HUES48 (cell line): ENCODE data around the gene PNPLA7.
"Not testable (repeated sequence)": the region's sequence is repeated elsewhere in the genome, so short reads cannot be mapped to it uniquely, and the experiment has no call there.

Experiments
- H3K27ac ChIP-seq: one replicate; pipeline ENCODE4 v1.7.0; 2013; ENCODE audit warnings: low read depth, low read length, inconsistent platforms
- H3K27me3 ChIP-seq: 2 replicates; pipeline ENCODE4 v1.6.1; 2013; ENCODE audit warnings: mild to moderate bottlenecking, low read length; ENCODE audit not compliant: control insufficient read depth, insufficient read depth
- H3K36me3 ChIP-seq: 2 replicates; pipeline ENCODE4 v1.6.1; 2013; ENCODE audit warnings: low read length; ENCODE audit not compliant: control insufficient read depth, insufficient read depth
- H3K4me1 ChIP-seq: 2 replicates; pipeline ENCODE4 v1.6.1; 2013; ENCODE audit warnings: mild to moderate bottlenecking, low read length; ENCODE audit not compliant: control insufficient read depth, insufficient read depth
- H3K4me3 ChIP-seq: 2 replicates; pipeline ENCODE4 v1.5.1; 2013; ENCODE audit warnings: mild to moderate bottlenecking, low read depth, low read length
- H3K9ac ChIP-seq: 2 replicates; pipeline ENCODE4 v1.6.1; 2013; ENCODE audit warnings: mild to moderate bottlenecking, low read depth, low read length, moderate library complexity
- H3K9me3 ChIP-seq: 2 replicates; pipeline ENCODE4 v1.6.1; 2013; ENCODE audit warnings: low read length; ENCODE audit not compliant: control insufficient read depth, insufficient read depth

Gene PNPLA7

DNA sequence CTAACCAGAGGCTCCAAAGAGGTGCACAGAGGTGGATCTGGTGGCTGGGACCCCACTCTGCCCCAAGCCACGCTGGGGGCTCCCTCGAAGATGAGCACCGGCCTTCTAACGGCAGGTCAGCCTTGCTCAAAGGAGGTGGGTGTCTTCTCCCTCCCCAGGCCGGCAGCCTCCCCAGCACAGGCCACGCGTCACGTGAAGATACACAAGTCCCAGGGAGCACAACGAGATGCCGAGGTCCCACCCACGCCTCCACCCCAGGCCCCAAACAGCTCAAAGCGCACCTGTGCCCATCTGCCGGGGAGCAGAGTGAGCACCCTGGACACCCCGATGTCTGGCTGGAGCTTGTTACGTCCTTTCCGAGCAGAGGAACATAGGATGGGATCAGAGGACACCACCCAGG, 12.1 kb downstream of the PNPLA7 start:
- no peak overlapping the region for H3K4me3 ChIP-seq
- H3K27ac ChIP-seq, result no peak overlapping the region
- no peaks in the 10 kb centered on the region for H3K27me3 ChIP-seq
- no peak overlapping the region for H3K9ac ChIP-seq
- H3K9me3 ChIP-seq, result no peaks in the 10 kb centered on the region
- H3K4me1 ChIP-seq, result no peaks in the 10 kb centered on the region
- H3K36me3 ChIP-seq, result no peaks in the 10 kb centered on the region

- H3K4me1 ChIP-seq, H3K9me3 ChIP-seq, H3K36me3 ChIP-seq, H3K4me3 ChIP-seq, H3K27me3 ChIP-seq, H3K9ac ChIP-seq, H3K27ac ChIP-seq: not testable (repeated sequence)
Observed at GRCh38 chr9:137536594-137537131, 13.5 kb downstream of the PNPLA7 start.

DNA sequence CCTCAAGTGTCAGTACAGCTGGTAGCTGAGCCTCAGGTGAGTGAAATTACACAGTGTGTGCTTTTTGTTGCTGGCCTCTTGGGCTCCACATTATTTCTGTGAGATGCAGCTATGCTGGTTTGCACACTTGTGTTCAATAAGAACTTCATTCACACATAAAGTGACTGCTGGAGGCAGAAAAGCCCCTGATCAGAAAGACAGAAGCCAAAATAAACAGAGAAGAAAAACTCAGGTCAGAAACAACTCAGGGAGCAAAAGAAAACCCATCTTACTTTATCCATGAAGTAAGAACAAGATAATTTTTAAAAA, 15.1 kb downstream of the PNPLA7 start:
- no peak overlapping the region for H3K27ac ChIP-seq
- no peaks in the 10 kb centered on the region for H3K27me3 ChIP-seq
- no peaks in the 10 kb centered on the region for H3K4me1 ChIP-seq
- H3K9me3 ChIP-seq, result no peaks in the 10 kb centered on the region
- no peaks in the 10 kb centered on the region for H3K36me3 ChIP-seq
- no peak overlapping the region for H3K9ac ChIP-seq
- H3K4me3 ChIP-seq, result no peak overlapping the region

DNA sequence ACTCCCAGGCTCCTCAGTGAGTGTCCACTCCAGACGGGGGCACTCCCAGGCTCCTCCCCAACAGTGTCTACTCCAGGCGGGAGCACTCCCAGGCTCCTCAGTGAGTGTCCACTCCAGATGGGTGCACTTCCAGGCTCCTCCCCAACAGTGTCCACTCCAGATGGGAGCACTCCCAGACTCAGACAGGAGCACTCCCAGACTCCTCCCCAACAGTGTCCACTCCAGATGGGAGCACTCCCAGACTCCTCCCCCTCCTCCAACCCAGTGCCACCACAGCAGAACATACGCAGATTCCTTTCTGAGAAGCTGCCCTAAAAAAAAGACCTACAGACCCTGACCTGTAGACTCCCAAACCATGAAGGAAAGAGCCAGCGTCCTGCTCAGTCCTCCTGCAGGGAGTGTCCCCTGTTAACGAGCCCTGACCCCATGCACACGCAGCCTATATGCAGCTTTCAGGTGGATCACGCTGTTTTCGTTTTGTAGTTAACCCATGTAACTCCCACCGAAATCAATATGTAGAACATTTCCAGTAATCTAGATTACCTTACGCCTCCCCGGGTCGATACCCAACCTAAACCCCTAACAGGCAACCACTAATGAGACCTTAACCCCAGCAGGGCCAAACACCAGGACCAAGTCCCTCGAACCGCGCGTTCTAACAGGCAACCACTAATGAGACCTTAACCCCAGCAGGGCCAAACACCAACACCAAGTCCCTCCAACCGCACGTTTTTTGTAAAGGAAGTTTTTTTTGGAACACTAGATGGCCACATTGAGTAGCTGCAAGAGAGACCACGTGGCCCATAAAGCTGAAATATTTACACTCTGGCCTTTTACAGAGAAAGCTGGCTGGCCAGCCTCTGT, 15.7 kb downstream of the PNPLA7 start:
- Histone ChIP-seq H3K36me3 (no peaks in the 10 kb centered on the region), H3K27ac (no peak overlapping the region), H3K4me3 (no peak overlapping the region), H3K9ac (no peak overlapping the region), H3K27me3 (no peaks in the 10 kb centered on the region), H3K4me1 (no peaks in the 10 kb centered on the region), H3K9me3 (no peaks in the 10 kb centered on the region)

DNA sequence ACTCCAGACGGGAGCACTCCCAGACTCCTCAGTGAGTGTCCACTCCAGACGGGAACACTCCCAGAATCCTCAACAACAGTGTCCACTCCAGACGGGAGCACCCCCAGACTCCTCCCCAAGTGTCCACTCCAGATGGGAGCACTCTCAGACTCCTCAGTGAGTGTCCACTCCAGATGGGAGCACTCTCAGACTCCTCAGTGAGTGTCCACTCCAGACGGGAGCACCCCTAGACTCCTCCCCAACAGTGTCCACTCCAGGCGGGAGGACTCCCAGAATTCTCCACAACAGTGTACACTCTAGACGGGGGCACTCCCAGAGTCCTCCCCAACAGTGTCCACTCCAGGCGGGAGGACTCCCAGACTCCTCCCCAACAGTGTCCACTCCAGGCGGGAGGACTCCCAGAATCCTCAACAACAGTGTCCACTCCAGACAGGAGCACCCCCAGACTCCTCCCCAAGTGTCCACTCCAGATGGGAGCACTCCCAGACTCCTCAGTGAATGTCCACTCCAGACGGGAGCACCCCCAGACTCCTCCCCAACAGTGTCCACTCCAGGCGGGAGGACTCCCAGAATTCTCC, 17.2 kb downstream of the PNPLA7 start:
- H3K4me3 ChIP-seq, H3K27ac ChIP-seq, H3K9me3 ChIP-seq, H3K36me3 ChIP-seq, H3K9ac ChIP-seq, H3K4me1 ChIP-seq, H3K27me3 ChIP-seq: not testable (repeated sequence)

DNA sequence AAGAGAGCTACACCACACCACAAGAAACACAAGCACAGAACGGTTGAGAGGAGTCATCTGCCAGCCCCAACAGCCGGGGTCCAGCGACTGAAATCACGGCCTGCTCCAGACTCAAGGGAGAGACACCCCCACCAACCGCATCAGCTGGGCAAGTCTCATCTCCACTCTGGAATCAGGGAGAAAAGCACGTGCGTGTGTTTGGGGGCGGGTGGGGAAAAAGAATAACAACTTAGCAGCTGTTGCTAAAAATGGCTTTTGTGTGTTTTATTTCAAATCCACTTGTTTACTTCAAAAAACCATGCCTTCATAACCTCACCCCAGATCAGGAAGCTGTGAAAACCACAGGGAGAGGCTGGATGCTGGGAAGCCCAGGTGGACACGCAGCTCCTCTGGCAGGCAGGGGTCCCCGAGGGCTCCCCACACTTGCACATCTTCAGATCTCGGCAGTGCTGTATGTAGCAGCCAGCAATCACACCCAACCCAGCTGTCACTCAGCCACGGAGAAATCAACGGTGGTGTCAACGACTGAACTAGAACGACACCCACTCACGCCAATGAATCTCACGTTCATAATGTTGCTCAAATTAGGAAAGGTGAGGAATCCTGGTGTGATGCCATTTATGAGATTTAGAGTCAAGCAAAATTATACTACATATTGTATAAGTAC, 19.0 kb downstream of the PNPLA7 start:
- Histone ChIP-seq H3K4me3 (no peak overlapping the region), H3K27ac (no peak overlapping the region), H3K9me3 (no peaks in the 10 kb centered on the region), H3K4me1 (no peaks in the 10 kb centered on the region), H3K27me3 (no peaks in the 10 kb centered on the region), H3K36me3 (no peaks in the 10 kb centered on the region), H3K9ac (no peak overlapping the region)

GRCh38 chr9:137530331-137530730, 19.9 kb downstream of the PNPLA7 start:
- Histone ChIP-seq H3K4me1 (no peaks in the 10 kb centered on the region), H3K9me3 (no peaks in the 10 kb centered on the region), H3K27me3 (no peaks in the 10 kb centered on the region), H3K9ac (no peak overlapping the region), H3K36me3 (no peaks in the 10 kb centered on the region), H3K4me3 (no peak overlapping the region), H3K27ac (no peak overlapping the region)

GRCh38 chr9:137524981-137525317, 25.3 kb downstream of the PNPLA7 start:
- Histone ChIP-seq H3K27me3 (no peaks in the 10 kb centered on the region), H3K9me3 (no peaks in the 10 kb centered on the region), H3K4me3 (no peak overlapping the region), H3K27ac (no peak overlapping the region), H3K9ac (no peak overlapping the region), H3K4me1 (no peaks in the 10 kb centered on the region), H3K36me3 (no peaks in the 10 kb centered on the region)

DNA sequence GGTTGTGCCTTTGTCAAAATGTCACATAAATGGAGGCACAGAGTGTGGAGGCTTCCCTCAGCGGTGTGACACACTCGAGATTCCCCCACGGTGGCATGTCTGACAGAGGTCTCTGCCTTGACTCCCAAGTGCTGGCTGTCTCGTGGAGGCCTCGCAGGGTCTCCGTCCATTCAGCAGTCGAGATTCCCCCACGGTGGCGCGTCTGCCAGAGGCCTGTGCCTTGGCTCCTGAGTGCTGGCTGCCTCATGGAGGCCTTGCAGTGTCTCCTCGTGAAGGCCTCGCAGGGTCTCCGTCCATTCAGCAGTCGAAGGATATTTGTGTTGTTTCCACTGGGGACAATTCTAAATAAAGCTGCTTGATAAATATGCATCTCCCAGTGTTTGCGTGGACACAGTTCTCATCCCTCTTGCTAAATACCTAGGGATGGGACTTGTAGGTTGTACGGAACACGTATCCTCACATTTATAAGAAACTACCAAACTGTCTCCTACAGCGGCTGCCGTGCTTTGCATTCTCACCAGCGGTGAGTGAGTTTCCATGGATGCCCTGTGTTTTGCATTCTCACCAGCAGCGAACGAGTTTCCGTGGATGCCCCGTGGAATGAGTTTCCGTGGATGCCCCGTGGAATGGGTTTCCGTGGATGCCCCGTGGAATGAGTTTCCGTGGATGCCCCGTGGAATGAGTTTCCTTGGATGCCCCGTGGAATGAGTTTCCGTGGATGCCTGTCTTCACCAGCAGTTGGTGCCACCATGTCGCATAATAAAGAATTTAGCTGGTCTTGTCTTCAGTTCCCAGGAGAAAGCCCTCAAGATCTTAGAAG, 25.8 kb downstream of the PNPLA7 start:
- Histone ChIP-seq H3K9ac (no peak overlapping the region), H3K27ac (no peak overlapping the region), H3K9me3 (no peaks in the 10 kb centered on the region), H3K36me3 (no peaks in the 10 kb centered on the region), H3K27me3 (no peaks in the 10 kb centered on the region), H3K4me1 (no peaks in the 10 kb centered on the region), H3K4me3 (no peak overlapping the region)

DNA sequence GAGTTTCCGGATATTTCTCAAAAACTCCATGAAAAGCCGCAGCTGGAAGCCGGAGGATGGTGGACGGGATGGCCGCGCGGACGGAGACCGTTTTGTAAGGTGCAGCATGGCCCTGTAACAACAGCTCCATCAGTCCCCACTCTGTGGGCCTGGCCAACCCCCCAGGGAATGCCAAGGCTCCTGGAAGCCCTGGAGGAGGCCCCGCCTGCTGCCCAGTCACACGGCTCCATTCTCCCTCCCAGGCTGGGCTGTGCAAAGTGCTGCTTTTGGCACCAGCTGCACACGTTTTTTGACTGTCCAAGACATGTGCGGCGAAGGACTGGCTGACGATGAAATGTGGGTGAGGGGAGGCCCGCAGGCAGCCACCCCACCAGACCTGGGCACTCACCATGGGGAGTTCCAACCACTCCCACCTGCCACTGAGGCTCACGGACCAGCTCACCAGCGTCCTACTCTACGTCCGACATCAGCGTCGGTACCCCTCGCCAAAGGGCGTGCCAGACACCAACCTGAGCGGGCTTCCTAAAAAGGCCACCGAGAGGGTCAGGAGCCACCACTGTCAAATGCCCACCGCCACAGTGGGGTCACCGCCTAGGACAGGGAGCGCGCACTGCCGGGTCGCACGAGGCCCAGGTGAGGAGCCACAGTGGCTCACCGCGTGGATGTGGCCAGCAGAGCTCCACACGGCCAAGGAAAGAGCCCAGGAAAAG, 27.3 kb downstream of the PNPLA7 start:
- Histone ChIP-seq H3K27ac (no peak overlapping the region), H3K9ac (no peak overlapping the region), H3K36me3 (no peaks in the 10 kb centered on the region), H3K4me3 (no peak overlapping the region), H3K9me3 (no peaks in the 10 kb centered on the region), H3K27me3 (no peaks in the 10 kb centered on the region), H3K4me1 (no peaks in the 10 kb centered on the region)
